Retinal pigment epithelial cell (primary cell): ENCODE data around the gene HS3ST4.

Experiments used
- DNase-seq: peaks from one replicate; pipeline ENCODE4 v3.0.0-alpha.2; 2010; ENCODE audit warnings: low read depth
- H3K4me3 ChIP-seq: 2 replicates; pipeline ENCODE4 v1.5.1; 2011; ENCODE audit warnings: mild to moderate bottlenecking, low read length, control low read depth, moderate library complexity
- TF ChIP-seq, protein P1 (sequence below): conservative IDR thresholded peaks from 2 replicates; pipeline ENCODE4 v1.5.1; 2011; ENCODE audit warnings: low read depth, low read length, control low read depth, inconsistent platforms

HS3ST4 gene

DNA sequence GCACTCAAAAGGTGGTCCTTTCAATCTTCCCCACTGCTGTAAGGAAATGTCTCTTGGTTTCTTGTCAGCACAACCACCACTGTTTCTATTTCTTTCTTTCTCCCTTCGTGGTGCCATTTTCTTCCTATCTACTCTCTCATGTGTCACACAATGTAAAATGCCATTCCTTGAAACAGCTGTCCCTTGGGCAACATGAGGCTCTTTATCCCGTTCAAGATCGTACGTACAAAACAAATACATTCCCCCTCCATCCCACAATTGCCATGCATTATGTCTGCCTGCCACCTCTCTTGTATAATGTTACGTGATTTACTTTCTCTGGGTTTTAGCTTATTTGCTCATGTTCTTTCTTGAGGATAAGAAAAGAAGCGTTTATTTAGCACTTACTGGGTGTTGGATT lies 410.6 kb downstream of the HS3ST4 start:
- TF ChIP-seq, protein P1, sequence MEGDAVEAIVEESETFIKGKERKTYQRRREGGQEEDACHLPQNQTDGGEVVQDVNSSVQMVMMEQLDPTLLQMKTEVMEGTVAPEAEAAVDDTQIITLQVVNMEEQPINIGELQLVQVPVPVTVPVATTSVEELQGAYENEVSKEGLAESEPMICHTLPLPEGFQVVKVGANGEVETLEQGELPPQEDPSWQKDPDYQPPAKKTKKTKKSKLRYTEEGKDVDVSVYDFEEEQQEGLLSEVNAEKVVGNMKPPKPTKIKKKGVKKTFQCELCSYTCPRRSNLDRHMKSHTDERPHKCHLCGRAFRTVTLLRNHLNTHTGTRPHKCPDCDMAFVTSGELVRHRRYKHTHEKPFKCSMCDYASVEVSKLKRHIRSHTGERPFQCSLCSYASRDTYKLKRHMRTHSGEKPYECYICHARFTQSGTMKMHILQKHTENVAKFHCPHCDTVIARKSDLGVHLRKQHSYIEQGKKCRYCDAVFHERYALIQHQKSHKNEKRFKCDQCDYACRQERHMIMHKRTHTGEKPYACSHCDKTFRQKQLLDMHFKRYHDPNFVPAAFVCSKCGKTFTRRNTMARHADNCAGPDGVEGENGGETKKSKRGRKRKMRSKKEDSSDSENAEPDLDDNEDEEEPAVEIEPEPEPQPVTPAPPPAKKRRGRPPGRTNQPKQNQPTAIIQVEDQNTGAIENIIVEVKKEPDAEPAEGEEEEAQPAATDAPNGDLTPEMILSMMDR, result no peak
- no peak for DNase-seq

DNA sequence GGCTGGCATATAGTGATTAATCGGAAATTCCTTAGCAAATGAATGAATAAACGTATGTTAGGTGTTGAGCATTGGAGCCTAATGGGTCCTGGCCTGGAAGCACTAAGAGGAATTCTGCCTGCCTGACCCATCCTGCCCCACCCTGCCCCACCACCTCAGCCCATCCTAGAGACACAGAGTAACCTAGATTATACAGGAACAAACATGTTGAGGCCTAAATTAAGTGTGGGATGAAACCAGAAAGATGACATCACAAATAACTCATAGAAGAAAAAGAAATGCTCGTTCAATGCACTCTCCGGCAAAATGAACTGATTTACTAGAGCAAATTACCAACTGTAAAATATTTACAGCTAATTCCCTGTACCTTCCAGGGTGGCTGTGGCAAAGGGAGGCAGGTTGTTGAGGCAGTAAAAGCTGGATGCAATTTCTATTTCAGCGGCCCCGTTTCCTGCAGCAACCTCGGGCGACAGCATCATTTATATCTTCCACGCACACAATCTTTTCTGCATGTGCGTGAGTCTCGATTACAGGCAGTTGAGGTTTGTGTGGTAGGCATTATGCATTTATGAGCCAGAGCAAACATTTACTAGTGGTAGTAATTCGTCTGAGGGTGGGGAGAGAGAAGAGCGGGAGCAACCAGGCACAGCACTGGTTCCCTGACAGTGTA lies 417.2 kb downstream of the HS3ST4 start:
- DNase-seq, result no peak
- no peak overlapping the region for H3K4me3 ChIP-seq
- TF ChIP-seq, protein P1, result no peak

More for the DNA sequence above, 410.6 kb downstream of the HS3ST4 start:
- no peak overlapping the region for H3K4me3 ChIP-seq

DNA sequence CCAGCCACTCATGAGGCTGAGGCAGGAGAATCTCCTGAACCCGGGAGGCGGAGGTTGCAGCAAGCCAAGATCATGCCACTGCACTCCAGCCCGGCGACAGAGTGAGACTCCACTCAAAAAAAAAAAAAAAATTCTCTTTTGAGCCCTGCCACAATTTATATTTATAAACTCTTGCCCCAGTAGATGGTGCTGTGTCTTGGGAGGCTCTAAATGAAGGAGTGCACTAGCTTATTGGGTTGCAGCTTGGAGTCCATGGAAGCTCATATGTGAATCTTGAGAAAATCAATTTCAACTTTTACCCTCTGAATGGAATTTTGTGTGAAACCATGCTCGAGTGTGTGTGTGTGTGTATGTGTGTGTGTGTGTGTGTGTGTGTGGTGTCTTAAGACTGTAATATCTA lies 420.1 kb downstream of the HS3ST4 start:
- no peak for DNase-seq
- TF ChIP-seq, protein P1, result no peak

DNA sequence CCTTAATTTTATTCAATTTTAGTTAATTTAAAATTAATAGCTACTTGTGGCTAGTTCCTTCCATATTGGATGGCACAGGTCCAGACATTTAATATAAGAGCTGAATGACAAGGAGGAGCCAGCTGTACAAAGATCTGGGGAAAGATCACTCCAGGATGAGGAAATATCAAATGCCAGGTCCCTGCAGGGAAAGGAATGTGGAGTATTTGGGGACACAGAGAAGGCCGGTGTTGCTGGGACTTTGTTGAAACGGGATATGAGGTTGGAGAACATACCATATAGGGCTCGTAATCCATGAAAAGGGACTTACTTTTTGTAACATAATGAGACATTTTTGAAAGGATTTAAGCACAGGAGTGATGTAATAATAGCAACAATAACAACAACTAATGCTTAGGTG lies 426.8 kb downstream of the HS3ST4 start:
- H3K4me3 ChIP-seq, result no peak overlapping the region
- TF ChIP-seq, protein P1, result no peak
- no peak for DNase-seq

More for the DNA sequence above, 420.1 kb downstream of the HS3ST4 start:
- no peak overlapping the region for H3K4me3 ChIP-seq

DNA sequence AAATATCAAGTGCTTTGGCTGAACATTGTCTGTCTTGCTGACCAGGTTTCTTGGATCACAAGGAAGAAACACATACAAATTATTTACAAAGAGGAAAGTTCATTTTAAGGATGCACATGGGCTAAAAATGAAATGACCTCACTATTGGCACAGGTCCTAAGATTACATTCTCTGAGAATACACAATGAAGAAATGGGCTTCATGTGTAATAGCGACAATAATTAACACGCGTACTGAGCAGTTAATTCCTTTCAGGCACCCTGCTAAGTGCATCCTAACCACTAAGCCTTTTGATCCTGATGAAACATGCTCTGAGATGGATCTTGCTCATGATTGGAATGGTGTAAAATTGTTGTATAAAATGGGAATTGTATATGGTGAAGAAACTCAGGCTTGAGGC lies 429.0 kb downstream of the HS3ST4 start:
- H3K4me3 ChIP-seq, result no peak overlapping the region
- TF ChIP-seq, protein P1, result no peak
- no peak for DNase-seq

DNA sequence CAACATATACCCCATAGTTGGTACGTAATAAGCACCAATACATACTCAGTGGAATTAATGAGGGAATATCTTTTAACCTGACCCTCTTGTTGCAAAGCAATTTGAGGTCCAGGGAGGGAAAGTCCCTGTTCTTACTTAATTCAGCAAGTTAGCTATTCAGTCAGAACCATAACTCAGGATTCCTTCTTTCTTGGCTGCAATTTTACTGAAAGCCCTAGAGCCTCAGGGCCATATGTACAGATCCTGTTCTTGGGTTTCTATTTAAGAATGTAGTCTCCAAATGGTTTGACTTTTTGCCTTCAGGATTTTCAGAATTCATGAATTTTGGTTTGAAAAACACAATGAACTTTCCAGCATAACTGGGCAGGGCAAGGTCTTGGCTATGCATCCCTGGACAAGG lies 436.5 kb downstream of the HS3ST4 start:
- DNase-seq, result no peak
- H3K4me3 ChIP-seq, result no peak overlapping the region

DNA sequence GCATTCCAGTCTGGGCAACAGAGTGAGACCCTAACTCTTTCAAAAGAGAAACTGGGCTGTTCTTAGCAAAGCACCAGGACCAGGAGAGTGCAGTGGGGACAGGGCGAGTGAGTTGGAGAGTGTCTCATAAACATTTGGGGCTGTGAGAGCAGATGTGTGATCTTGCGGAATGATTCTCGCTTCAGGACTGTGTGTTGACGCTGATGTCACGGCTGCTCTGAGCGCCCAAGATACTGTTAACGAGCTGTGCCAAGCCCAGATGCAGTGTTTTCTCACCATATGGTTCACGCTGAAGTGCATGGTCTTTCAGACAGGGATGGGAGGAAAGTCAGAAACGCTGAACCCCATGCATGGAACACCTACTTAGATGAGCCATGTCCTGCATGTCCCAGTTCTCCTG lies 438.2 kb downstream of the HS3ST4 start:
- DNase-seq, result no peak
- no peak overlapping the region for H3K4me3 ChIP-seq
- TF ChIP-seq, protein P1, result no peak

More for the DNA sequence above, 436.5 kb downstream of the HS3ST4 start:
- TF ChIP-seq, protein P1, result no peak
